Left ventricle myocardium inferior (tissue), 1 donor: ENCODE measurements around the gene SLC45A3. TPM values are rescaled to one million over a fixed set of nuclear protein-coding genes. Genes with fewer than 3 reads are reported as not detected.

Source experiments
- DNase-seq: peaks from one replicate; pipeline ENCODE4 v3.0.0-alpha.2; 2020
- H3K27ac ChIP-seq: fragments of 200-600 bp; replicated peaks from 2 replicates; pipeline ENCODE4 v1.8.0; 2021
- H3K27me3 ChIP-seq: fragments of 200-600 bp; 2 replicates; pipeline ENCODE4 v1.8.0; 2021; ENCODE audit warnings: low read depth
- H3K36me3 ChIP-seq: fragments of 200-600 bp; 2 replicates; pipeline ENCODE4 v1.8.0; 2021
- H3K4me1 ChIP-seq: fragments of 200-600 bp; 2 replicates; pipeline ENCODE4 v1.8.0; 2021
- H3K4me3 ChIP-seq: fragments of 200-600 bp; 2 replicates; pipeline ENCODE4 v1.8.0; 2021; ENCODE audit warnings: mild to moderate bottlenecking, moderate library complexity
- H3K9me3 ChIP-seq: fragments of 200-600 bp; replicated peaks from 2 replicates; pipeline ENCODE4 v1.8.0; 2021
- intact Hi-C: fragments of 100-400 bp; cut with micrococcal nuclease; formaldehyde crosslinking; loops from one replicate; pipeline ENCODE4 v1.11.0; 2022
- total RNA-seq: library from RNA; stranded (reverse); fragmentation: NEBNext Ultra II Directional; extraction: Animal tissue kit (Norgen Biotek cat#: 25700); gene quantifications from one replicate; pipeline ENCODE4 v1.2.1, GENCODE V29; 2021
- TF ChIP-seq, protein P1 (sequence below): fragments of 200-600 bp; IDR thresholded peaks from 2 replicates; pipeline ENCODE4 v1.8.0; 2021; ENCODE audit warnings: antibody characterized with exemption, mild to moderate bottlenecking, borderline replicate concordance
- donor health status: DM: no; HTN: yes; CAD: no; lungs with severe emphysema.

Gene SLC45A3
- total RNA-seq, 1 donor from 2014 or later, result 5.2 TPM

DNA sequence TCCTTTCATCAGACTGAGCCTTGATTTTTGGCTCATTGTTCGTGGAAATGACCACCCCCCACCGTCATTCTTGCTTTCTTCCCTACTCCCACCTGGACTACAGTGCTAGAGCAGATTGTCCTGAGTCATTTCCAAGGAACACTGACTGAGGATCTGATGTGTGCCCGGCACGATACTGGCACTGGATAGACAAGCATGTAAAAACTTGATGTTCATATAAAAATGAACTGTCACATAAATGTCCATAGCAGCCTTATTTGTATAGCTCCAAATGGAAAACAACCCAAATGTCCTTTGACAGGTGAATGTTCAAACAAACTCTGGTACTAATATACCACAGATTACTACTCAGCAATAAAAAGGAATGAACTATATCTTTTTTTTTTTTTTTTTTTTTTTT is 18.6 kb upstream of the SLC45A3 start:
- H3K27ac ChIP-seq, result no peak overlapping the region
- TF ChIP-seq, protein P1, sequence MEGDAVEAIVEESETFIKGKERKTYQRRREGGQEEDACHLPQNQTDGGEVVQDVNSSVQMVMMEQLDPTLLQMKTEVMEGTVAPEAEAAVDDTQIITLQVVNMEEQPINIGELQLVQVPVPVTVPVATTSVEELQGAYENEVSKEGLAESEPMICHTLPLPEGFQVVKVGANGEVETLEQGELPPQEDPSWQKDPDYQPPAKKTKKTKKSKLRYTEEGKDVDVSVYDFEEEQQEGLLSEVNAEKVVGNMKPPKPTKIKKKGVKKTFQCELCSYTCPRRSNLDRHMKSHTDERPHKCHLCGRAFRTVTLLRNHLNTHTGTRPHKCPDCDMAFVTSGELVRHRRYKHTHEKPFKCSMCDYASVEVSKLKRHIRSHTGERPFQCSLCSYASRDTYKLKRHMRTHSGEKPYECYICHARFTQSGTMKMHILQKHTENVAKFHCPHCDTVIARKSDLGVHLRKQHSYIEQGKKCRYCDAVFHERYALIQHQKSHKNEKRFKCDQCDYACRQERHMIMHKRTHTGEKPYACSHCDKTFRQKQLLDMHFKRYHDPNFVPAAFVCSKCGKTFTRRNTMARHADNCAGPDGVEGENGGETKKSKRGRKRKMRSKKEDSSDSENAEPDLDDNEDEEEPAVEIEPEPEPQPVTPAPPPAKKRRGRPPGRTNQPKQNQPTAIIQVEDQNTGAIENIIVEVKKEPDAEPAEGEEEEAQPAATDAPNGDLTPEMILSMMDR, result no peak
- no peak for DNase-seq
- peaks cover 15% of the 10 kb centered on the region for H3K4me1 ChIP-seq
- no peak overlapping the region for H3K4me3 ChIP-seq
- intact Hi-C loops, result no loop called here
- no peaks in the 10 kb centered on the region for H3K36me3 ChIP-seq
- no peaks in the 10 kb centered on the region for H3K9me3 ChIP-seq
- H3K27me3 ChIP-seq, result no peaks in the 10 kb centered on the region

DNA sequence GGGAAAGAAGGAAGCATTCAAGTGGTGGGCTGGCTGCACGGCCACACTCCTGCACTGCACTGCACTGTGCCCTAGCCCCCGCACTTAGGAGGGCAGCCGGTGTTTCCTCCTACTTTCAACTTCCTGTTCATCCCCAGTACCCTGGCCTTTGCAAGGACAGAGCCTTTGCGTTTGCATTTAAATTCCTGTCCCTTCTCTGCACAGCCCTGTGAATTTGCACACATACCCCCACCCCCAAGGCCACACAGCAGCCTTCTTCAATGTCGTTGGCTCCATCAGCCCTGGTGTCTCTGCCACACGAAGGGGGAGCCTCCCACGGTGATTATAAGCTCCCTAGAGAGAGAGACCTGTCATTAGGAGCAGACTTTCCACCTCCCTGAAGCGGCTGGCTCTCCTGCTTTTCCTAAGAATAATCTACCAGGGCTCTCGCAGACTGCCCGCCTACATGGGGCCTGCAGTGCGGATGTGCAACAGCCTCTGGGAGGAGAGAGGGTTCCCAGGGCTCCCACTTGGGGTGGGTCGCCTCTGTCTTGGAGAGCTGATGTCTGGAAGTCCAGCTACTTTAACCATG is 13.2 kb upstream of the SLC45A3 start:
- TF ChIP-seq, protein P1, result no peak
- H3K4me1 ChIP-seq, result no peaks in the 10 kb centered on the region
- intact Hi-C loops, result no loop called here
- DNase-seq, result no peak
- H3K4me3 ChIP-seq, result no peak overlapping the region
- no peak overlapping the region for H3K27ac ChIP-seq
- H3K27me3 ChIP-seq, result no peaks in the 10 kb centered on the region
- H3K9me3 ChIP-seq, result no peaks in the 10 kb centered on the region
- no peaks in the 10 kb centered on the region for H3K36me3 ChIP-seq

DNA sequence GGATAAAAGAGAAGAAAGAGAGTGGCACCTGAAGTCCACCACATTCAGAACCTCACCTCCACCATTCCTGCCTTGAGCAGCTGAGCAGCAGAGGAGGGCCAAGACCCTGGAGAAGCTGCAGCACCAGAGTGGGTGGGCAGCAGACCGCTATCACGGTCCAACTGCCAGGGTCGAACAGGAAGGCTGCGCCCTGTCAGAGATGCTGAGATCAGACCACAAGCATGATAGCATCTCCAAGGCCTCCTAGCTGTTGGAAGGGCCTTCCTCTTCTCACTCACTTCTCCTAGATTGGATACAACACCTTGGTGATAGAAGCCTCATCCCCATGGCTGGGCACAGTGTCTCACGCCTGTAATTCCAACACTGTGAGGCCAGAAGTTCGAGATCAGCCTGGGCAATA is 12.1 kb upstream of the SLC45A3 start:
- H3K27ac ChIP-seq, result no peak overlapping the region
- no peaks in the 10 kb centered on the region for H3K9me3 ChIP-seq
- intact Hi-C loops, result no loop called here
- DNase-seq, result no peak
- no peaks in the 10 kb centered on the region for H3K36me3 ChIP-seq
- TF ChIP-seq, protein P1, result no peak
- H3K4me1 ChIP-seq, result no peaks in the 10 kb centered on the region
- H3K27me3 ChIP-seq, result no peaks in the 10 kb centered on the region
- H3K4me3 ChIP-seq, result no peak overlapping the region

DNA sequence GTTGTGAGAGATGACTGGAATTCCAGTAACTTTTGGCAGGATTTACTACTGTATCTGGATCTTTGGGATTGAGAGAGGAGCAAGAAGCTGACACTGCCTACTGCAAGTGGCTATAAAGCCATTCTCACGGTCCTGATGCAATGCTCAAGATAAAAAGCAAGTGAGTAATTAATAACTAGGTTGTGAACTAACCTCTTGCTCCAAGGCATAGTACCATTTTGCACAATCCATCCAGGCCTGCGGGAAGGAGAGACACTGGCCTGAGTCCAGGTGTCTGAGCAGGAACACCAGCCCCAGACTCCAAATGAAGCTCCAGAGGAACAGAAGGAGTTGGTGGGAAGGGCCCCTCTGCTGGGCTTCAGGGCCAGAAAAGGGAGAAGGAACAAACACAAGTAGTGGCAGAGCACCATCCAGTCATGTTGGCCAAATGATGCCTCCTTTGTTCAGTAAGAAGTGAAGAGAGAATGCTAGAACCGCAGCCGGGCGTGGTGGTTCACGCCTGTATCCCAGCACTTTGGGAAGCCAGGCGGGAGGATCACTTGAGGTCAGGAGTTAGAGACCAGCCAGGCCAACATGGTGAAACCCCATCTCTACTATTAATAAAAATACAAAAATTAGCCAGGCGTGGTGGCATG is 9.9 kb upstream of the SLC45A3 start:
- TF ChIP-seq, protein P1, result no peak
- H3K27ac ChIP-seq, result no peak overlapping the region
- H3K4me3 ChIP-seq, result no peak overlapping the region
- DNase-seq, result no peak
- H3K36me3 ChIP-seq, result no peaks in the 10 kb centered on the region
- intact Hi-C loops, result no loop called here
- H3K27me3 ChIP-seq, result no peaks in the 10 kb centered on the region
- no peaks in the 10 kb centered on the region for H3K4me1 ChIP-seq
- H3K9me3 ChIP-seq, result no peaks in the 10 kb centered on the region

DNA sequence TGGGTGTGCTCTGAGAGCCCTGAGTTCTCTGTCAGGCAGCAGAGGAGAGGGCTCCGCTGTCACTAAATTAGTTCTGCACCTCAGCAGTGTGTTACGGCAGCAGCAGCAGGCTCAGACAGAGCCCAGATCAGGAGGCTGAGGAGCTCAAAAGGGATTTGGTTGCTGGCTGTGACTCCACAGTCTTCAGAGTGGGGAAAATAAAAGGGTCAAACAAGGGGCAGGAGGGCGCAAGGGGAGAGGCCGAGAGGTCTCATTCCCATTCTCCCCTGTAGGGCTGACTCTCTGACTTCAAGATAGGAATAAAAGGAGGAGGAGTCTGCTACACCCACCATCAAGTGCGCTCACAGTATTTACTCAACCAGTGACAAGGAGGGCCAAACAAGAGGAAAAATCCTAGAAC is 9.2 kb upstream of the SLC45A3 start:
- intact Hi-C loops, result no loop called here
- TF ChIP-seq, protein P1, result no peak
- H3K4me1 ChIP-seq, result no peaks in the 10 kb centered on the region

More for the DNA sequence above, 9.2 kb upstream of the SLC45A3 start:
- Histone ChIP-seq H3K9me3 (no peaks in the 10 kb centered on the region), H3K36me3 (no peaks in the 10 kb centered on the region), H3K4me3 (no peak overlapping the region), H3K27me3 (no peaks in the 10 kb centered on the region), H3K27ac (no peak overlapping the region)
- DNase-seq, result no peak
